Measurements from ENCODE around the gene TM9SF3. TPM values are rescaled to one million over a fixed set of nuclear protein-coding genes. Genes with fewer than 3 reads are reported as not detected.

Gene TM9SF3
- total and polyA plus RNA-seq, 2 donors (not counting 1 experiment from before 2014, with no cell fraction given), result 6.9 to 63.4 TPM

GRCh38 chr10:96502561-96503282 lies 84.1 kb downstream of the TM9SF3 start:
- no peak overlapping the region for H3K4me2 ChIP-seq (replicated peaks; ENCODE audit: low read depth, low read length, poor library complexity, severe bottlenecking)
- H3K4me1 Mint-ChIP-seq, result no peaks in the 10 kb centered on the region
- H3K27ac ChIP-seq (ENCODE audit: low read length in 2 of 2), result no peak overlapping the region
- no peak overlapping the region for H3K9ac ChIP-seq (ENCODE audit: low read length)
- H3K27me3 ChIP-seq (replicated peaks in 1 of 4; ENCODE audit: control extremely low read depth in 1 of 4, control insufficient read depth in 3 of 4, insufficient read depth in 4 of 4, low read length in 3 of 4), result peaks cover 0 to 8% (median 2%) of the 10 kb centered on the region in 4 experiments
- no peaks in the 10 kb centered on the region for H3K4me1 ChIP-seq (ENCODE audit: control insufficient read depth in 2 of 2, insufficient read depth in 2 of 2, low read length in 2 of 2)
- DNase-seq (no peak), ATAC-seq (ENCODE audit: low read depth) (no peak)
- WGBS (ENCODE audit: insufficient coverage), result 91% methylated on average over 6 of the region's 7 CpGs
- no peaks in the 10 kb centered on the region for H3K9me3 ChIP-seq (ENCODE audit: control extremely low read depth in 1 of 3, control insufficient read depth in 2 of 3, insufficient read depth in 1 of 3, low read length in 2 of 3)
- no peaks in the 10 kb centered on the region for H3K79me2 ChIP-seq (ENCODE audit: control insufficient read depth, insufficient read depth, low read length)
- CTCF ChIA-PET, result no interaction called here
- H3K27me3 Mint-ChIP-seq, result peaks cover 22% of the 10 kb centered on the region
- no peaks in the 10 kb centered on the region for H3K9me3 Mint-ChIP-seq (ENCODE audit: insufficient read depth)
- intact Hi-C loops (cut with micrococcal nuclease), result no loop called here
- H3K4me3 ChIP-seq (ENCODE audit: control extremely low read depth in 1 of 5, extremely low read depth in 1 of 5, insufficient read depth in 1 of 5, low read depth in 2 of 5, low read length in 4 of 5), result no peak overlapping the region
- no peaks in the 10 kb centered on the region for H3K36me3 ChIP-seq (replicated peaks in 1 of 2; ENCODE audit: control extremely low read depth in 1 of 2, control insufficient read depth in 1 of 2, extremely low read depth in 1 of 2, insufficient read depth in 2 of 2, low read length in 1 of 2)
- H2AFZ ChIP-seq (ENCODE audit: insufficient read depth, low read depth, low read length, poor library complexity, severe bottlenecking), result no peak overlapping the region
- H3K4me3 Mint-ChIP-seq, result no peak overlapping the region
- POLR2A ChIA-PET, result no interaction called here
- H4K20me1 ChIP-seq (ENCODE audit: control insufficient read depth, insufficient read depth, low read length, poor library complexity, severe bottlenecking), result no peaks in the 10 kb centered on the region
- TF ChIP-seq EZH2 (IDR thresholded peaks at IDR 0.05; ENCODE audit: borderline replicate concordance, insufficient read depth, low read depth, low read length, poor library complexity, severe bottlenecking), result no peak
- H3K27ac Mint-ChIP-seq, result no peak overlapping the region

- Mint-ChIP-seq H3K4me3 (no peak overlapping the region), H3K4me1 (no peaks in the 10 kb centered on the region), H3K9me3 (ENCODE audit: insufficient read depth) (no peaks in the 10 kb centered on the region), H3K27me3 (peaks cover 27% of the 10 kb centered on the region), H3K27ac (no peak overlapping the region)
- CTCF ChIA-PET, result interaction anchor here (0.8 kb wide), 1 partner anchor 8 kb away, joined by 3 read pairs; no protein-coding TSS in a partner anchor
- no peak for ATAC-seq (ENCODE audit: low read depth)
- H3K4me3 ChIP-seq (ENCODE audit: control extremely low read depth in 1 of 5, extremely low read depth in 1 of 5, insufficient read depth in 1 of 5, low read depth in 2 of 5, low read length in 4 of 5), result no peak overlapping the region
- POLR2A ChIA-PET, result interaction anchor here (1.2 kb wide), 1 partner anchor 8 kb away, joined by 3 read pairs; no protein-coding TSS in a partner anchor
- no peaks in the 10 kb centered on the region for H3K36me3 ChIP-seq (replicated peaks in 1 of 2; ENCODE audit: control extremely low read depth in 1 of 2, control insufficient read depth in 1 of 2, extremely low read depth in 1 of 2, insufficient read depth in 2 of 2, low read length in 1 of 2)
- H3K4me1 ChIP-seq (ENCODE audit: control insufficient read depth in 2 of 2, insufficient read depth in 2 of 2, low read length in 2 of 2), result no peaks in the 10 kb centered on the region
- H3K79me2 ChIP-seq (ENCODE audit: control insufficient read depth, insufficient read depth, low read length), result no peaks in the 10 kb centered on the region
- H4K20me1 ChIP-seq (ENCODE audit: control insufficient read depth, insufficient read depth, low read length, poor library complexity, severe bottlenecking), result no peaks in the 10 kb centered on the region
- 90% methylated on average over 4 of the region's 4 CpGs for WGBS (ENCODE audit: insufficient coverage)
- no peak overlapping the region for H3K4me2 ChIP-seq (replicated peaks; ENCODE audit: low read depth, low read length, poor library complexity, severe bottlenecking)
- H3K27me3 ChIP-seq (replicated peaks in 1 of 4; ENCODE audit: control extremely low read depth in 1 of 4, control insufficient read depth in 3 of 4, insufficient read depth in 4 of 4, low read length in 3 of 4), result peaks cover 0 to 8% (median 2%) of the 10 kb centered on the region in 4 experiments
- intact Hi-C loops (cut with micrococcal nuclease), result no loop called here
- no peak for DNase-seq
- H2AFZ ChIP-seq (ENCODE audit: insufficient read depth, low read depth, low read length, poor library complexity, severe bottlenecking), result no peak overlapping the region
- TF ChIP-seq EZH2 (IDR thresholded peaks at IDR 0.05; ENCODE audit: borderline replicate concordance, insufficient read depth, low read depth, low read length, poor library complexity, severe bottlenecking) (no peak), CTCF (IDR thresholded peaks at IDR 0.05) (no peak)
- H3K9me3 ChIP-seq (ENCODE audit: control extremely low read depth in 1 of 3, control insufficient read depth in 2 of 3, insufficient read depth in 1 of 3, low read length in 2 of 3), result no peaks in the 10 kb centered on the region
- no peak overlapping the region for H3K27ac ChIP-seq (ENCODE audit: low read length in 2 of 2)
- no peak overlapping the region for H3K9ac ChIP-seq (ENCODE audit: low read length)
Observed at GRCh38 chr10:96501985-96502384, 84.8 kb downstream of the TM9SF3 start.
